Neural crest cell (in vitro differentiated cells): ENCODE data around the gene SYNJ2. TPM values are rescaled to one million over a fixed set of nuclear protein-coding genes. Genes with fewer than 3 reads are reported as not detected.

Source experiments
- DNase-seq: peaks from one replicate; pipeline ENCODE4 v3.0.0; 2021; ENCODE audit warnings: low read depth, mixed read lengths, low spot score
- H3K27ac Mint-ChIP-seq: one replicate; pipeline ENCODE4 v1.8.0; 2021; ENCODE audit warnings: mild to moderate bottlenecking, mixed read lengths; ENCODE audit not compliant: unreplicated experiment
- H3K27me3 Mint-ChIP-seq: 2 replicates; pipeline ENCODE4 v1.8.0; 2021; ENCODE audit warnings: low read depth, mild to moderate bottlenecking, mixed read lengths
- H3K36me3 Mint-ChIP-seq: 2 replicates; pipeline ENCODE4 v1.8.0; 2021; ENCODE audit warnings: low read depth, mild to moderate bottlenecking, mixed read lengths
- H3K4me1 Mint-ChIP-seq: 2 replicates; pipeline ENCODE4 v1.8.0; 2021; ENCODE audit warnings: mixed read lengths
- H3K4me3 Mint-ChIP-seq: one replicate; pipeline ENCODE4 v1.8.0; 2021; ENCODE audit warnings: mild to moderate bottlenecking, mixed read lengths
- H3K9me3 Mint-ChIP-seq: 2 replicates; pipeline ENCODE4 v1.8.0; 2021; ENCODE audit warnings: mixed read lengths
- CTCF ChIP-seq: fragments of 200-600 bp; sonication (generic); conservative IDR thresholded peaks from 2 replicates; pipeline ENCODE4 v1.5.0; 2021; ENCODE audit warnings: antibody characterized with exemption, mild to moderate bottlenecking
- total RNA-seq: library from RNA; stranded (reverse); gene quantifications from 2 replicates; pipeline ENCODE4 v1.2.1, GENCODE V29; 2021

SYNJ2 gene
- total RNA-seq, 1 donor from 2014 or later = 2.9 TPM

GRCh38 chr6:158066136-158066781 is 84.6 kb downstream of the SYNJ2 start:
- DNase-seq = no peak
- Mint-ChIP-seq H3K9me3 (no peaks in the 10 kb centered on the region), H3K4me3 (no peak overlapping the region), H3K27ac (no peak overlapping the region), H3K36me3 (no peaks in the 10 kb centered on the region), H3K4me1 (peaks cover 30% of the 10 kb centered on the region), H3K27me3 (no peaks in the 10 kb centered on the region)
- no peak for TF ChIP-seq CTCF

GRCh38 chr6:158067436-158068015 is 85.9 kb downstream of the SYNJ2 start:
- peaks cover 36% of the 10 kb centered on the region for H3K4me1 Mint-ChIP-seq
- peak overlapping the region; percentile 35 for H3K27ac Mint-ChIP-seq
- TF ChIP-seq CTCF = no peak
- no peak for DNase-seq
- H3K27me3 Mint-ChIP-seq = no peaks in the 10 kb centered on the region
- H3K36me3 Mint-ChIP-seq = no peaks in the 10 kb centered on the region
- no peaks in the 10 kb centered on the region for H3K9me3 Mint-ChIP-seq
- H3K4me3 Mint-ChIP-seq = no peak overlapping the region

- Mint-ChIP-seq H3K4me3 (no peak overlapping the region), H3K36me3 (no peaks in the 10 kb centered on the region), H3K27me3 (no peaks in the 10 kb centered on the region), H3K9me3 (no peaks in the 10 kb centered on the region), H3K27ac (no peak overlapping the region), H3K4me1 (peaks cover 36% of the 10 kb centered on the region)
- no peak for TF ChIP-seq CTCF
- no peak for DNase-seq
Measured at GRCh38 chr6:158068156-158068892, 86.7 kb downstream of the SYNJ2 start.

GRCh38 chr6:158068893-158069799 is 87.5 kb downstream of the SYNJ2 start:
- no peaks in the 10 kb centered on the region for H3K9me3 Mint-ChIP-seq
- peaks cover 36% of the 10 kb centered on the region for H3K4me1 Mint-ChIP-seq
- no peaks in the 10 kb centered on the region for H3K36me3 Mint-ChIP-seq
- no peak for DNase-seq
- H3K27ac Mint-ChIP-seq = peak overlapping the region; percentile 64
- H3K4me3 Mint-ChIP-seq = no peak overlapping the region
- TF ChIP-seq CTCF = no peak
- H3K27me3 Mint-ChIP-seq = no peaks in the 10 kb centered on the region

GRCh38 chr6:158069800-158070195 is 88.1 kb downstream of the SYNJ2 start:
- Mint-ChIP-seq H3K9me3 (no peaks in the 10 kb centered on the region), H3K27me3 (no peaks in the 10 kb centered on the region), H3K27ac (no peak overlapping the region), H3K4me1 (peaks cover 36% of the 10 kb centered on the region), H3K4me3 (no peak overlapping the region), H3K36me3 (no peaks in the 10 kb centered on the region)
- TF ChIP-seq CTCF = no peak
- no peak for DNase-seq
